ENCODE measurements around the gene NDP.

The NDP gene

GRCh38 chrX:43973249-43974099 lies at the start of gene NDP:
Gene NDP, minus strand, starts transcription at chrX:43973390. Its CDS starts 14,745 bp downstream, at chrX:43958645.
- peak in 8 of 14 donors; percentile 0 to 55 (median 14) for DNase-seq

- DNase-seq = no peak
These were observed 49.8 kb upstream of the NDP start for GRCh38 chrX:44022964-44023363.

GRCh38 chrX:44020693-44021092 lies 47.5 kb upstream of the NDP start:
- DNase-seq = no peak

- DNase-seq = no peak
These were observed 46.7 kb upstream of the NDP start for GRCh38 chrX:44019911-44020310.

- no peak for DNase-seq
These were observed 44.5 kb upstream of the NDP start for GRCh38 chrX:44017676-44018075.

GRCh38 chrX:44016906-44017305 lies 43.7 kb upstream of the NDP start:
- DNase-seq = no peak

GRCh38 chrX:44012484-44013096 lies 39.4 kb upstream of the NDP start:
- DNase-seq = peak in 1 of 14 donors; percentile 13

GRCh38 chrX:44011506-44011905 lies 38.3 kb upstream of the NDP start:
- no peak for DNase-seq

GRCh38 chrX:44010626-44011025 lies 37.4 kb upstream of the NDP start:
- DNase-seq = no peak

- no peak for DNase-seq
These were observed 32.9 kb upstream of the NDP start for GRCh38 chrX:44006081-44006480.

GRCh38 chrX:44003975-44004374 lies 30.8 kb upstream of the NDP start:
- DNase-seq = no peak

GRCh38 chrX:44002567-44002966 lies 29.4 kb upstream of the NDP start:
- DNase-seq = no peak

GRCh38 chrX:43998374-43998773 lies 25.2 kb upstream of the NDP start:
- DNase-seq = no peak

GRCh38 chrX:43996491-43996890 lies 23.3 kb upstream of the NDP start:
- DNase-seq = no peak

GRCh38 chrX:43986083-43986482 lies 12.9 kb upstream of the NDP start:
- DNase-seq = no peak

GRCh38 chrX:43985511-43985910 lies 12.3 kb upstream of the NDP start:
- DNase-seq = no peak

- no peak for DNase-seq
These were observed 5.0 kb upstream of the NDP start for GRCh38 chrX:43978226-43978625.

- DNase-seq = no peak
These were observed 3.0 kb upstream of the NDP start for GRCh38 chrX:43976205-43976604.

- DNase-seq = no peak
These were observed 2.6 kb upstream of the NDP start for GRCh38 chrX:43975796-43976195.

- peak in 1 of 14 donors; percentile 27 for DNase-seq
These were observed 1.7 kb upstream of the NDP start for GRCh38 chrX:43974741-43975465.

- DNase-seq = no peak
These were observed 898 bp upstream of the NDP start for GRCh38 chrX:43974100-43974475.

- DNase-seq = peak in 8 of 14 donors; percentile 5 to 67 (median 20)
These were observed 926 bp downstream of the NDP start for GRCh38 chrX:43971966-43972961.

All from C1 segment of cervical spinal cord (tissue), 14 donors.